HG02623 (cell line): ENCODE measurements around the gene PPP1R9A.

Experiments
- ATAC-seq: cut with Tn5 transposase; IDR thresholded peaks from one replicate; pipeline ENCODE4 v1.9.1; 2021; ENCODE audit warnings: moderate library complexity; ENCODE audit not compliant: unreplicated experiment

PPP1R9A gene

GRCh38 chr7:95342029-95342428, 434.6 kb downstream of the PPP1R9A start:
- no peak for ATAC-seq

- ATAC-seq: no peak
Observed at GRCh38 chr7:95342642-95343307, 435.4 kb downstream of the PPP1R9A start.
